Stimulated activated CD8-positive, alpha-beta memory T cell treated with anti-CD3 and anti-CD28 coated beads, Interleukin-7, amount 100 ng/mL, for 48 hours (primary cell): ENCODE results near the gene ZNF74.
"Not testable (repeated sequence)": the region's sequence is repeated elsewhere in the genome, so short reads cannot be mapped to it uniquely, and the experiment has no call there.

Source experiments
- DNase-seq, 2 donors: peaks; one replicate each; pipeline ENCODE4 v3.0.0-alpha.2; 2020; ENCODE audit warnings: low read depth in 1 of 2; ENCODE audit errors: extremely low read depth in 1 of 2

The ZNF74 gene

DNA sequence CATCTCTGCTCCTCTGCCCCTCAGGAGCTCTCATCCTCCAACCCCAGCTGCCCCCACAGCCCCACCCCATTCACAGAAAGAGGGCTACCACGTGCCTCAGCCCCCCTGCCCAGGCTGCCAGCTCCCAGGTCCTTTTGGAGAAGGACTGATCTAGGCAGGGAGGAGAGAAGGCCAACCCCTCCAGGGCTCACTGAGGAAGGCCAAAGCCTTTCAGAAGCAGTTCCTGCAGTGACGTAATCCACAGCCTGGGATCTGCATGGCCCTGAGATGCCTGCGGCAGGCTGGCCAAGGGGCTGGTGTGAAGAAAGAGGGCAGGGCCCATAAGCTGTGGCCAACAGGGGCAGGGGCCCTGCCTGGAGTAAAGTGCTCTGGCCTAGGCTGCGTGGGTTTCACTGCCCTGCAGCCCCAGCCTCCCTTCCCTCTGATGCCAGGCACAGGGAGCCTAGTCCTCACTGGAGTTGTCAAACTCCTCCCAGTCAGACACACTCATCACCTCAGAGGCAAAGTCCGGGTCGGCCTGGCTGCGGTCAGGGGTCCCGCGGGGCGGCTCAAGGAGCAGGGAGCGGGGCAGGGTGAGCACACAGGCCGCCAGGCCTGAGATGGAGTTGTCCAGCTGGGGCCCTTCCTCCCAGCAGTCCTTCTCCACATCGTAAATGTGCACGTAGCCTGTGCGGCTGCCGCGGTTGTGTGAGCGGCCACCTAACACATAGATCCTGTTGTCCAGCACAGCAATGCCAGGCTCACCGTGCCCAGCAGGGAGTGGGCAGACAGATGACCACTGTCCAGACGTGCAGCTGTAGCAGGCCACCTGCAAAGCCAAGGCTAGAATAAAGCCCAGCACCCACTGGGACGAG is 47.9 kb downstream of the ZNF74 start:
- no peak for DNase-seq

- DNase-seq = no peak
These were observed 48.7 kb downstream of the ZNF74 start for GRCh38 chr22:20442485-20443284.

DNA sequence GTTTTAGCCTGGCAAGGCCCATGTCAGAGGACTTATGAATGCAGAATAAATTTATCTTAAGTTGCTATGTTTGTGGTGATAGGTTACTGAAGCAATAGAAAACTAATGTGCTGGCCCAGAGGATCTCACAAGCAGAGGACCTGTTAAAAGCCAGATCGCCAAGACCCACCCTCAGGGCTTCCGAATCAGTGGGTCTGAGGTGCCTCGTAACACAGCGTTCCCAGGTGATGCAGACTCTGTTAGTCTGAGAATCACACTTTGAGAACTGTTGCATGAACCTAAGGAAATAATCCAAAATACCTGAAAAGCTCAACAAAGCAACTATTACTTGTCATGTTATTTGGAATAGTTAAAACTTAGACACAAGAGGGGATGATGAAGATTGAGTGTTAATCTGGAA is 50.4 kb downstream of the ZNF74 start:
- DNase-seq = no peak

GRCh38 chr22:20446383-20446970 is 52.5 kb downstream of the ZNF74 start:
- no peak for DNase-seq

GRCh38 chr22:20448630-20449029 is 54.7 kb downstream of the ZNF74 start:
- DNase-seq = no peak

DNA sequence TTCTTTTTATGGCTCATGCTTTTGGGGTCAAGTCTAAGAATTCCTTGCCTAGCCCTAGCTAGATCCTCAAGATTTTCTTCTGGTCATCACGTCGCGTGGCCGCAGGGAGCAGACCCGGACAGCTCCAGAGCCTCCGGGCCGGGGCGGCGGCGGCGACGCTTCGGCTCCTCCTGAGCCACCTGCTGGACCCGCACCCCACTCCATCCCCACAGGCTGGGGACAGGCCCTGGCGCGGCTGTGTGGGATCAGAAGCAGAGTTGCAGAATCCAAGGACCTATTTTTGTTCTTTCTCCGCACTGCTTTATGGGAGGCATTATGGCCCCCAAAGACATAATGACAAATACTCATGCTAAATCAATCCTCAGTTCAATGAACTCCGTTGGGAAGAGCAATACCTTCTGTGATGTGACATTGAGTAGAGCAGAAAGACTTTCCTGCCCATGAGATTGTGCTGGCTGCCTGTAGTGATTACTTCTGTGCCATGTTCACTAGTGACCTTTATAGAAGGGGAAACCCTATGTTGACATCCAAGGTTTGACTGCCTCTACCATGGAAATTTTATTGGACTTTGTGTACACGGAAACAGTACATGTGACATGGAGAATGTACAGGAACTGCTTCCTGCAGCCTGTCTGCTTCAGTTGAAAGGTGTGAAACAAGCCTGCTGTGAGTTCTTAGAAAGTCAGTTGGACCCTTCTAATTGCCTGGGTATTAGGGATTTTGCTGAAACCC is 56.0 kb downstream of the ZNF74 start:
- no peak for DNase-seq

DNA sequence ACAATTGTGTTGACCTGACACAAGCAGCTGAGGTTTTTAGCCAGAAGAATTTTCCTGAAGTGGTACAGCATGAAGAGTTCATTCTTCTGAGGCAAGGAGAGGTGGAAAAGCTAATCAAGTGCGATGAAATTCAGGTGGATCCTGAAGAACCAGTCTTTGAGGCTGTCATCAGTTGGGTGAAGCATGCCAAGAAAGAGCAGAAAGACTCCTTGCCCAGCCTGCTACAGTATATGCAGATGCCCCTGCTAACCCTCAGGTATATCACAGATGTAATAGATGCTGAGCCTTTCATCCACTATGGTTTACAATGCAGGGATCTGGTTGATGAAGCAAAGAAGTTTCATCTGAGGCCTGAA is 56.6 kb downstream of the ZNF74 start:
- no peak for DNase-seq

GRCh38 chr22:20451129-20451778 is 57.3 kb downstream of the ZNF74 start:
- not testable (repeated sequence) for DNase-seq

GRCh38 chr22:20451920-20452319 is 58.0 kb downstream of the ZNF74 start:
- DNase-seq = no peak

- DNase-seq = no peak
These were observed 59.3 kb downstream of the ZNF74 start for GRCh38 chr22:20453222-20453621.

GRCh38 chr22:20455709-20456063 is 61.7 kb downstream of the ZNF74 start:
- DNase-seq = no peak

GRCh38 chr22:20456064-20456721 is 62.2 kb downstream of the ZNF74 start:
- DNase-seq = peak; percentile 59 to 62

- DNase-seq = no peak
These were observed 62.7 kb downstream of the ZNF74 start for GRCh38 chr22:20456722-20457076.

GRCh38 chr22:20457506-20458240 is 63.7 kb downstream of the ZNF74 start:
- DNase-seq = no peak
